Measurements from ENCODE around the gene P3H3.

The P3H3 gene

GRCh38 chr12:6826734-6827436, 1.3 kb upstream of the P3H3 start:
- DNase-seq = no peak

- peak; percentile 68 for DNase-seq
These were observed 733 bp upstream of the P3H3 start for GRCh38 chr12:6827437-6827911.

GRCh38 chr12:6828781-6829535, 751 bp downstream of the P3H3 start:
- DNase-seq = peak; percentile 61

GRCh38 chr12:6829536-6830220, 1.5 kb downstream of the P3H3 start:
- DNase-seq = no peak

- no peak for DNase-seq
These were observed 2.2 kb downstream of the P3H3 start for GRCh38 chr12:6830286-6830890.

- DNase-seq = no peak
These were observed 2.8 kb downstream of the P3H3 start for GRCh38 chr12:6830999-6831398.

- DNase-seq = no peak
These were observed 3.3 kb downstream of the P3H3 start for GRCh38 chr12:6831450-6831995.

- DNase-seq = no peak
These were observed 3.9 kb downstream of the P3H3 start for GRCh38 chr12:6832125-6832524.

GRCh38 chr12:6833189-6833890, 5.1 kb downstream of the P3H3 start:
- no peak for DNase-seq

GRCh38 chr12:6834254-6834653, 6.0 kb downstream of the P3H3 start:
- no peak for DNase-seq

- no peak for DNase-seq
These were observed 6.7 kb downstream of the P3H3 start for GRCh38 chr12:6834873-6835272.

- DNase-seq = no peak
These were observed 8.6 kb downstream of the P3H3 start for GRCh38 chr12:6836851-6837250.

GRCh38 chr12:6837370-6838060, 9.3 kb downstream of the P3H3 start:
- DNase-seq = no peak

GRCh38 chr12:6838854-6839253, 10.6 kb downstream of the P3H3 start:
- DNase-seq = no peak

GRCh38 chr12:6839482-6840201, 11.4 kb downstream of the P3H3 start:
- no peak for DNase-seq

GRCh38 chr12:6840330-6840729, 12.1 kb downstream of the P3H3 start:
- DNase-seq = no peak

- DNase-seq = no peak
These were observed 12.7 kb downstream of the P3H3 start, which contains the start of gene GNB3 for GRCh38 chr12:6840761-6841515. GNB3 (plus strand) TSS chr12:6840925; CDS start chr12:6841288, 363 bp downstream.

GRCh38 chr12:6842075-6842474, 13.9 kb downstream of the P3H3 start:
- DNase-seq = no peak

- no peak for DNase-seq
These were observed 15.1 kb downstream of the P3H3 start for GRCh38 chr12:6843118-6843902.

Data from CD4-positive, alpha-beta T cell treated with Interleukin-6 for 4 hours (primary cell).